B cell (primary cell): Measurements from ENCODE around the gene GCSAML. TPM values are rescaled to one million over a fixed set of nuclear protein-coding genes. Genes with fewer than 3 reads are reported as not detected.

Source experiments
- ATAC-seq: fragments of 200-7000 bp; cut with Tn5 transposase; one replicate; pipeline ENCODE4 v1.10.0; 2021; ENCODE audit warnings: low read depth, mild to moderate bottlenecking, moderate number of reproducible peaks, moderate library complexity
- CTCF ChIA-PET: fragments of 350-600 bp; sonication (Branson Sonifier 250); formaldehyde crosslinking; loops from one replicate; lab custom pipeline; 2021; ENCODE audit warnings: antibody characterized with exemption, inconsistent platforms; lab: Charles Lee
- POLR2A ChIA-PET: fragments of 350-600 bp; sonication (Branson Sonifier 250); formaldehyde crosslinking; loops from one replicate; lab custom pipeline; 2021; ENCODE audit warnings: antibody characterized with exemption; lab: Charles Lee
- DNase-seq: peaks from one replicate; pipeline ENCODE4 v3.0.0; 2013
- H2AFZ ChIP-seq: 2 replicates; pipeline ENCODE4 v1.6.1; 2012; ENCODE audit warnings: mild to moderate bottlenecking, low read depth, low read length; ENCODE audit not compliant: insufficient read depth, poor library complexity, severe bottlenecking
- H3K27ac ChIP-seq, 2 donors: 1 replicate in 1 of 2; 2 replicates in 1 of 2; pipeline ENCODE4 v1.5.1; 2012 to 2013; ENCODE audit warnings: low read length in 2 of 2, mild to moderate bottlenecking in 2 of 2, moderate library complexity in 1 of 2
- H3K27me3 ChIP-seq, 4 experiments: fragments of 200-600 bp in 1 of 4; sonication (generic) in 1 of 4; replicated peaks in 1 of 4; 1 replicate in 2 of 4; 2 replicates in 2 of 4; pipeline versions ENCODE4 v1.6.1 to v1.7.0; 2013 to 2016; ENCODE audit warnings: low read length in 3 of 4, mild to moderate bottlenecking in 2 of 4, mixed read lengths in 1 of 4, moderate library complexity in 1 of 4; ENCODE audit not compliant: insufficient read depth in 4 of 4, control insufficient read depth in 3 of 4; ENCODE audit errors: control extremely low read depth in 1 of 4
- H3K36me3 ChIP-seq, 2 experiments: replicated peaks in 1 of 2; 1 replicate in 1 of 2; 2 replicates in 1 of 2; pipeline versions ENCODE4 v1.6.1 to v1.7.1; 2013; ENCODE audit warnings: low read length in 1 of 2; ENCODE audit not compliant: insufficient read depth in 2 of 2, control insufficient read depth in 1 of 2; ENCODE audit errors: control extremely low read depth in 1 of 2, extremely low read depth in 1 of 2
- H3K4me1 ChIP-seq, 2 donors: fragments of 200-600 bp in 1 of 2; sonication (generic) in 1 of 2; 1 replicate in 1 of 2; 2 replicates in 1 of 2; pipeline versions ENCODE4 v1.5.1 to v1.6.1; 2013 to 2017; ENCODE audit warnings: low read length in 2 of 2; ENCODE audit not compliant: control insufficient read depth in 2 of 2, insufficient read depth in 2 of 2
- H3K4me2 ChIP-seq: replicated peaks from 2 replicates; pipeline ENCODE3; 2012; ENCODE audit warnings: mild to moderate bottlenecking, low read depth, low read length; ENCODE audit not compliant: poor library complexity, severe bottlenecking
- H3K4me3 ChIP-seq, 5 experiments: fragments of 200-600 bp in 1 of 5; sonication (generic) in 1 of 5; 1 replicate in 3 of 5; 2 replicates in 2 of 5; pipeline versions ENCODE4 v1.5.1 to v1.7.0; 2011 to 2016; ENCODE audit warnings: low read length in 4 of 5, mild to moderate bottlenecking in 4 of 5, low read depth in 2 of 5, control low read depth in 1 of 5, moderate library complexity in 1 of 5; ENCODE audit not compliant: insufficient read depth in 1 of 5; ENCODE audit errors: control extremely low read depth in 1 of 5, extremely low read depth in 1 of 5
- H3K79me2 ChIP-seq: fragments of 200-600 bp; sonication (generic); one replicate; pipeline ENCODE4 v1.6.0; 2016; ENCODE audit warnings: low read length; ENCODE audit not compliant: control insufficient read depth, insufficient read depth
- H3K9ac ChIP-seq: fragments of 200-600 bp; sonication (generic); 2 replicates; pipeline ENCODE4 v1.6.1; 2017; ENCODE audit warnings: mild to moderate bottlenecking, low read length, moderate library complexity
- H3K9me3 ChIP-seq, 3 donors: one replicate each; pipeline versions ENCODE4 v1.6.1 to v1.7.1; 2013; ENCODE audit warnings: low read length in 2 of 3; ENCODE audit not compliant: control insufficient read depth in 2 of 3, insufficient read depth in 1 of 3; ENCODE audit errors: control extremely low read depth in 1 of 3
- H4K20me1 ChIP-seq: 2 replicates; pipeline ENCODE4 v1.6.0; 2012; ENCODE audit warnings: mild to moderate bottlenecking, low read length; ENCODE audit not compliant: insufficient read depth, control insufficient read depth, poor library complexity, severe bottlenecking
- H3K27ac Mint-ChIP-seq: one replicate; pipeline ENCODE4 v1.8.0; 2021; ENCODE audit warnings: mixed read lengths
- H3K27me3 Mint-ChIP-seq: one replicate; pipeline ENCODE4 v1.8.0; 2021; ENCODE audit warnings: mixed read lengths
- H3K4me1 Mint-ChIP-seq: one replicate; pipeline ENCODE4 v1.8.0; 2021; ENCODE audit warnings: mixed read lengths
- H3K4me3 Mint-ChIP-seq: one replicate; pipeline ENCODE4 v1.8.0; 2021; ENCODE audit warnings: mixed read lengths
- H3K9me3 Mint-ChIP-seq: one replicate; pipeline ENCODE4 v1.8.0; 2022; ENCODE audit warnings: mixed read lengths; ENCODE audit not compliant: insufficient read depth
- CTCF ChIP-seq: fragments of 200-600 bp; IDR thresholded peaks from one replicate; pipeline ENCODE4 v1.8.0; 2022; ENCODE audit warnings: antibody characterized with exemption, mild to moderate bottlenecking
- EZH2 ChIP-seq: IDR thresholded peaks from 2 replicates; pipeline ENCODE4 v1.6.1; 2012; ENCODE audit warnings: borderline replicate concordance, low read depth, mild to moderate bottlenecking, moderate library complexity, low read length; ENCODE audit not compliant: insufficient read depth, poor library complexity, severe bottlenecking
- WGBS: methylation state at CpG from one replicate; pipeline ENCODE4 v1.1.5; 2013; ENCODE audit warnings: missing lambda C conversion rate; ENCODE audit not compliant: insufficient coverage; 5-methylcytosine and 5-hydroxymethylcytosine counted together
- intact Hi-C: fragments of 100-400 bp; cut with micrococcal nuclease; formaldehyde crosslinking; loops from one replicate; pipeline ENCODE4 v1.10.0; 2022
- polyA plus RNA-seq: library from polyadenylated mRNA; depleted of rRNA; stranded (reverse); fragments of >200 nt; gene quantifications from 2 replicates; pipeline ENCODE4 v1.2.3, GENCODE V29; 2012
- small RNA-seq: library from RNA; depleted of rRNA; stranded (forward); fragments of <200 nt; gene quantifications from one replicate; pipeline ENCODE3, GENCODE V24; 2012; ENCODE audit warnings: low replicate concordance, low read depth; ENCODE audit not compliant: insufficient read length
- total RNA-seq, 2 donors: library from RNA; stranded (reverse); fragments of 120-200 nt in 1 of 2; gene quantifications; 1 replicate in 1 of 2; 2 replicates in 1 of 2; pipeline versions ENCODE4 v1.2.3 to v1.2.4, GENCODE V29; 2013 to 2022

The GCSAML gene
- total and polyA plus RNA-seq, 2 donors (not counting 1 experiment from before 2014, with no cell fraction given), result not detected

DNA sequence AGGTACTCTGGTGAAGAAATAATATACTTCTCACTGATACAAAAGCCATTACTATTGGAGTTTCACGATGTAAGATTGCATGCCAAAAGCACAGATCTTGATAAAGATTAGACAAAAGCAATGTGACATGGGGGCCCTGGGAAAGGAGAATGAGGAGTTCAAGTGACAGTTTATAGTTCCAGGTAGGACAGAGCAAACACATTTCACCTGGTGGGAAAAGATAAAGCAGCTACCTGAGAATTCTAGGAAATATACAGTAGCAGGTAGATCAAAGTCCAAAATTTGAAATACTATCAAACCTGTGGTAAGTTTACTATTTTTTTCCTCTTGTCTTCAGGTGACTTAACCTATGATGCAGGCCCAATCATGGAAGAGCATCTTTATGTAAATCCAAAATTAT is 64.5 kb downstream of the GCSAML start:
- intact Hi-C loops, result no loop called here
- no peaks in the 10 kb centered on the region for H3K79me2 ChIP-seq
- peaks cover 8% of the 10 kb centered on the region for H3K9me3 Mint-ChIP-seq

DNA sequence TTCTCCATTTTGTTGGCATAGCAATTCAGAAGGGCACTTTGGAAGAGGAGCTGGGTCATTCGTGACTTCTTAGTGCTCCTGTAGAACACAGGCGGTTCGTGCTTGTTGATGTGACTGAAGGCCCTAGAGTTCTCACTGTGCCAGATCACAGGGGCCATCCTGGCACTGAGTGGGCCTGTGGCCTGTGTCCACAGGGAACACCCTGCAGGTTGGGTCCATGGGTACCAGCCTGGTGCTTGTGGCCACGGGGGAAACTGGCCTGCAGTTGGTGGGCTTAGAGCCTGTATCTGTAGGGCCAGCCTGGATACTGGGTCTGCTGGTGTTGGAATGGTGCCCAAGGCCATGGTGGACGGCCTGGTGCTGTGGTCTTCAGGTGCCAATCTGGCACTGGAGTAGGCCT is 65.7 kb downstream of the GCSAML start:
- WGBS, result 87% methylated on average over 5 of the region's 5 CpGs
- Histone ChIP-seq H3K4me3 (no peak overlapping the region), H3K27me3 (no peaks in the 10 kb centered on the region), H4K20me1 (no peaks in the 10 kb centered on the region), H3K27ac (no peak overlapping the region), H3K4me2 (no peak overlapping the region), H3K9ac (no peak overlapping the region), H2AFZ (no peak overlapping the region), H3K9me3 (no peaks in the 10 kb centered on the region), H3K4me1 (no peaks in the 10 kb centered on the region), H3K36me3 (no peaks in the 10 kb centered on the region), H3K79me2 (no peaks in the 10 kb centered on the region)
- intact Hi-C loops, result no loop called here
- DNase-seq (no peak), ATAC-seq (no peak)
- Mint-ChIP-seq H3K9me3 (peaks cover 8% of the 10 kb centered on the region), H3K27me3 (peaks cover under 1% of the 10 kb centered on the region), H3K4me3 (no peak overlapping the region), H3K27ac (no peak overlapping the region), H3K4me1 (no peaks in the 10 kb centered on the region)
- TF ChIP-seq CTCF (no peak), EZH2 (no peak)
- CTCF ChIA-PET, result no interaction called here
- POLR2A ChIA-PET, result no interaction called here

More for the DNA sequence above, 64.5 kb downstream of the GCSAML start:
- Histone ChIP-seq H2AFZ (no peak overlapping the region), H3K4me2 (no peak overlapping the region), H3K4me1 (no peaks in the 10 kb centered on the region), H3K9me3 (no peaks in the 10 kb centered on the region), H3K27me3 (no peaks in the 10 kb centered on the region), H3K27ac (no peak overlapping the region), H3K36me3 (no peaks in the 10 kb centered on the region), H4K20me1 (no peaks in the 10 kb centered on the region), H3K4me3 (no peak overlapping the region), H3K9ac (no peak overlapping the region)
- Mint-ChIP-seq H3K4me3 (no peak overlapping the region), H3K27me3 (peaks cover 7% of the 10 kb centered on the region), H3K4me1 (no peaks in the 10 kb centered on the region), H3K27ac (no peak overlapping the region)
- ATAC-seq (no peak), DNase-seq (no peak)
- POLR2A ChIA-PET, result no interaction called here
- 100% methylated on average over 1 of the region's 1 CpG for WGBS
- CTCF ChIA-PET, result interaction anchor here (0.6 kb wide), 1 partner anchor 1874 kb away, joined by 3 read pairs; no protein-coding TSS in a partner anchor
- TF ChIP-seq EZH2 (no peak), CTCF (no peak)

Small RNA genes lying within 50 kb of the gene (small RNA-seq; reads per million reads assigned to genes)
- gene RF00026, result not detected

Other genes with a start within 250 kb of the GCSAML start
- gene ZNF496, start 217.3 kb upstream of the GCSAML start, total RNA-seq, result 22.6 and 23.1 TPM in 2 replicates
- 8.5 and 9.9 TPM in 2 replicates for gene ZNF496, start 217.3 kb upstream of the GCSAML start, polyA plus RNA-seq
- 1.00 and 1.4 TPM in 2 replicates for gene NLRP3, start 133.0 kb upstream of the GCSAML start, total RNA-seq
- gene NLRP3, start 133.0 kb upstream of the GCSAML start, polyA plus RNA-seq, result 1.7 and 2.9 TPM in 2 replicates
- gene OR2B11, start 91.0 kb upstream of the GCSAML start, total RNA-seq, result not detected in 2 replicates
- gene OR2B11, start 91.0 kb upstream of the GCSAML start, polyA plus RNA-seq, result not detected in 2 replicates
- gene OR2C3, start 12.7 kb upstream of the GCSAML start, total RNA-seq, result not detected in 2 replicates
- not detected in 2 replicates for gene OR2C3, start 12.7 kb upstream of the GCSAML start, polyA plus RNA-seq
- not detected in 2 replicates for gene OR2G2, start 39.2 kb downstream of the GCSAML start, total RNA-seq
- gene OR2G2, start 39.2 kb downstream of the GCSAML start, polyA plus RNA-seq, result not detected in 2 replicates
- gene OR2G3, start 56.5 kb downstream of the GCSAML start, total RNA-seq, result not detected in 2 replicates
- not detected in 2 replicates for gene OR2G3, start 56.5 kb downstream of the GCSAML start, polyA plus RNA-seq
- not detected in 2 replicates for gene OR13G1, start 130.6 kb downstream of the GCSAML start, total RNA-seq
- gene OR13G1, start 130.6 kb downstream of the GCSAML start, polyA plus RNA-seq, result not detected in 2 replicates
- gene OR6F1, start 167.5 kb downstream of the GCSAML start, total RNA-seq, result not detected in 2 replicates
- gene OR6F1, start 167.5 kb downstream of the GCSAML start, polyA plus RNA-seq, result not detected in 2 replicates
- gene OR14K1, start 189.5 kb downstream of the GCSAML start, total RNA-seq, result not detected in 2 replicates
- not detected in 2 replicates for gene OR14K1, start 189.5 kb downstream of the GCSAML start, polyA plus RNA-seq
- gene OR14A2, start 199.0 kb downstream of the GCSAML start, total RNA-seq, result not detected in 2 replicates
- not detected in 2 replicates for gene OR14A2, start 199.0 kb downstream of the GCSAML start, polyA plus RNA-seq
- not detected in 2 replicates for gene OR1C1, start 211.4 kb downstream of the GCSAML start, total RNA-seq
- gene OR1C1, start 211.4 kb downstream of the GCSAML start, polyA plus RNA-seq, result not detected in 2 replicates